Measurements from ENCODE around the gene CAMK1D.
A peak's percentile ranks its signal among the peaks of the same experiment; 100 is the strongest.
"Not testable (repeated sequence)": the region's sequence is repeated elsewhere in the genome, so short reads cannot be mapped to it uniquely, and the experiment has no call there.

The CAMK1D gene

DNA sequence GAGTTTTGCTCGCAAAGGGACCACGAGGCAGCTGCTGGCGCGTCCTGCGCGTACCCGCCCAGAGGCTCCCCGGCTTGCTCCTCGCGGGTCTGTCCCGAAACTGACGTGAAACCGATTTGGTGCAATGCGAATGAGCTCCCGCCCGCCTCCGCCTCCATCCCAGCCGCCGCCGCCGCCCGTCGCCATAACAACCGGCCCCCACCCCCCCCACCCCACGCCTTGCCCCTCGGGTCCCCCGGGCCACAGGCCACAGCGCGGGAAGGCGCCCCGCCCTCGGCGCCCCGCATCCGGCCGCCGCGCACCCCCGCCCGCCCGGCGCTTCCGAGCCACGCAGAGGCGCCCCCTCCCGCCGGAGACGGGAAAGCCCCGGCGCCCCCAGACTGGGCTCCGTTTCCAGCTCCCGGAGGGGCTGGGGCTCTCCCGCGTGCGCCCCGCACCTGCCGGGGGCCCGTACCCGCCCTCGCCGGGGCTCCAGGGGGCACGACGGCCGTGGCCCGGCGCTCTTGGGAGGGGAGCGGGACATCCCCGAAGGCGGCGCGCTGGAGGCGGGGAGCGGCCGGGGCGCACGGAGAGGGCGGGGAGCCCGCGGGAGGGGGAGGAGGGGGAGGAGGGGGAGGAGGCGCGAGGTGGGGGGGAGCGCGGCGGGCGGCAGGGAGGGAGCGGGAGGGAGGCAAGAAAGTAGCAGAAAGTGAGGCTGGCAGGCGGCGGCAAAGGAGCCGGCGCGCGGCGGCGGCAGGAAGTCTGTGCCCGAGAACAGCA, at the start of gene CAMK1D:
TSS of gene CAMK1D (plus strand) at position 678 of the 759 bp plus-strand sequence.
- peak; percentile 75 for DNase-seq
- in situ Hi-C loops (cut with HindIII; ENCODE audit: low pct_ligation_motif_present, low pct_unique_long_range_greater_than_20kb, low sequenced_read_pairs) = no loop called here

DNA sequence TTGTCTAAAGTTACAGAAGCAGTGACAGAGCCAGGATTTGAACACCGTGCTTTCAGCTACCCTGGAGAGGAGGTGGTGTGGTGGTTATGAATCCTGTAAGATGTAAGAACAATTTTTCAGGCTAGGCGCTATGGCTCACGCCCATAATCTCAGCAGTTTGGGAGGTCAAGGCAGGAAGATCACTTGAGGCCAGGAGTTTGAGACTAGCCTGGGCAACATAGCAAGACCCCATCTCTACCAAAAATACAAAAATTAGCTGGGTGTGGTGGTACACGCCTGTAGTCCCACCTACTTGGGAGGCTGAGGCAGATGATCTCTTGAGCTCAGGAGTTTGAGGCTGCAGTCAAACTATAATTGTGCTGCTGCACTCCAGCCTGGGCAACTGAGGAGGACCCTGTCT, 48.3 kb upstream of the CAMK1D start:
- DNase-seq; in situ Hi-C loops (cut with HindIII; ENCODE audit: low pct_ligation_motif_present, low pct_unique_long_range_greater_than_20kb, low sequenced_read_pairs): not testable (repeated sequence)

DNA sequence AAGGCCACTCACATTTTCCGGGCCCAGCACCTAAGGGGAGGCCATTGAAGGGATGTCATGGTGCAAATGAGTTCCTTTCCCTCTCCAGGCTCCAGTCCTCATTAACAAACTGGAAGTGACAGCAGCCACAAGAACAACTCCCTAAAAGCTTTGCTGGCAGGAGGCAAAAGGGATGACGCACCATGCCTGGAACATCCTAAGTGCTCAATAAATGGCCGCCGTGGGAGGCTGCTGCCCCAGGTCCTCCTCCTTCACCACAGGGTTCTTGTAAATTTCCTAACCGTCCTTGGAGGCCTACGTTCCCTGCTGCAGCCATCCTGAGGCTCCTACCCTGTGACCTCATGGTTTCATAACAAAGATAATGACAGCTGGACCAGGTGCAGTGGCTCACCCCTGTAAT, 41.3 kb upstream of the CAMK1D start:
- DNase-seq = no peak
- in situ Hi-C loops (cut with HindIII; ENCODE audit: low pct_ligation_motif_present, low pct_unique_long_range_greater_than_20kb, low sequenced_read_pairs) = no loop called here

DNA sequence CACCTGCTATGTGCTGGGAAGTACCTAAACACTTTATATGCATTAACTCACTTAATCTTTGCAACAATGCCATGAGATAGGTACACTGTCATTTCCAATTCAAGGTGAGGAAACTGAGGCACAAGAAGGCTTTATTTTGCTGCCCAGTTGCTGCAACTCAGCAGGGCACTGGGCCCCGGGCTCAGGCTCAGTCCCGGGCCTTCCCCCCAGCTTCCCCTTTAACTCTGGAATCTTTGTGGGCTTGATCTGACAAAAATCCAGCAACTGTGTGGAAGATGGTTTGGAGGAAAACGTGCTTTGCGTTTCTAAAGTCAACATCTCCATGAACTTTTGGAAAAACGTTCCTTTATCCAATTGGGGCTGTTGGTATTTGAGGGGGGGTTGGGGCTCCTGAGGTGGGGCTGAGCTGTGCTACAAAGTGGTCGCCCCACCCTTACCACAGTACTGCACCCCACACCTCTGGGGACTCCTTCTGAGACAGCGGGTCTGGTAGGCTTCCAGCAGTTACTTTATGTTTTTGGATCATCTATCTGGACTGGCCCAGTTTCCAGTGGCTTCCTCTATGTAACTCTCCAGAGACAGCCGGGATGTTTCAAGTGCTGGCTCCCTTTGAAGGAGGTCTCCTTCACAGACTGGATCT, 40.5 kb upstream of the CAMK1D start:
- in situ Hi-C loops (cut with HindIII; ENCODE audit: low pct_ligation_motif_present, low pct_unique_long_range_greater_than_20kb, low sequenced_read_pairs) = no loop called here
- no peak for DNase-seq

DNA sequence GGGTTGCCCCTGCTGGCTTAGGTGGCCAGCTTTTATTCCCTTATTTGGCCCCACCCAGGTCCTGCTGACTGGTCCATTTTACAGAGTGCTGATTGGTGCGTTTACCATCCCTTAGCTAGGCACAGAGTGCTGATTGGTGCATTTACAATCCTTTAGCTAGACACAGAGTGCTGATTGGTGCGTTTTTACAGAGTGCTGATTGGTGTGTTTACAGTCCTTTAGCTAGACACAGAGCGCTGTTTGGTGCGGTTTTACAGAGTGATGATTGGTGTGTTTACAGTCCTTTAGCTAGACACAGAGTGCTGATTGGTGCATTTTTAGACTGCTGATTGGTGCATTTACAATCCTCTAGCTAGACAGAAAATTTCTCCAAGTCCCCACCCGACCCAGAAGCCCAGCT, 39.6 kb upstream of the CAMK1D start:
- in situ Hi-C loops (cut with HindIII; ENCODE audit: low pct_ligation_motif_present, low pct_unique_long_range_greater_than_20kb, low sequenced_read_pairs); DNase-seq: not testable (repeated sequence)

DNA sequence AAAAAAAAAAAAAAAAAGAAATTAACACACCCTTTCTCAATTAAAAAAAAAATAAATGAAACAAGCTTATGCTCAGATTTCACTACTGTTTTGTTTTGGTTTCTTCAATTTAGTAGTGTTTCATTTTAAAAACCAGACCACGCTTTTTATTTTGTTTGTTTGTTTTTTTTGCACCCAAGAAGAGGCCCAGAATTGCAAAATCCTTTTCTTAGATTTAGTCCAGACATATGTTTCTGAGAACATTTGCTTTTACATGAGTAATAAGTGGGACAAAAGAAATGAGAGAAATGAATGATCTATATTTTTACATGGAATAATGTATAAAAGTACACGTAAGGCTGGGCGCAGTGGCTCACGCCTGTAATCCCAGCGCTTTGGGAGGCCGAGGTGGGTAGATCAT, 34.5 kb upstream of the CAMK1D start:
- in situ Hi-C loops (cut with HindIII; ENCODE audit: low pct_ligation_motif_present, low pct_unique_long_range_greater_than_20kb, low sequenced_read_pairs) = no loop called here
- no peak for DNase-seq

DNA sequence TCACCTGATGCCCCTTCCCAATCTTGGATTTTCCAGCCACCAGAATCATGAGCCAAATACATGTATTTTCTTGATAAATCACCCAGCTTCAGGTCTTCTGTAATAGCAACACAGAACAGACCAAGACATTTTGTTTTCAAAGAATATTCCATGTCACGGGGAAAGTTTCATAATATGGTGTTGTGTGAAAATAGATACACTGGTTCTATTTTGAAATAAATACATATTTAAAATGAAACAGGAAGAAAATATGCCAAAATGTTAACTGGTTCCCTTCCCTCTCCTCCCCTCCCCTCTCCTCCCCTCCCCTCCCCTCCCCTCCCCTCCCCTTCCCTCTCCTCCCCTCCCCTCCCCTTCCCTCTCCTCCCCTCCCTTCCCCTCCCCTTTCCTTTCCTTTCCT, 30.3 kb upstream of the CAMK1D start:
- in situ Hi-C loops (cut with HindIII; ENCODE audit: low pct_ligation_motif_present, low pct_unique_long_range_greater_than_20kb, low sequenced_read_pairs) = no loop called here
- DNase-seq = no peak

DNA sequence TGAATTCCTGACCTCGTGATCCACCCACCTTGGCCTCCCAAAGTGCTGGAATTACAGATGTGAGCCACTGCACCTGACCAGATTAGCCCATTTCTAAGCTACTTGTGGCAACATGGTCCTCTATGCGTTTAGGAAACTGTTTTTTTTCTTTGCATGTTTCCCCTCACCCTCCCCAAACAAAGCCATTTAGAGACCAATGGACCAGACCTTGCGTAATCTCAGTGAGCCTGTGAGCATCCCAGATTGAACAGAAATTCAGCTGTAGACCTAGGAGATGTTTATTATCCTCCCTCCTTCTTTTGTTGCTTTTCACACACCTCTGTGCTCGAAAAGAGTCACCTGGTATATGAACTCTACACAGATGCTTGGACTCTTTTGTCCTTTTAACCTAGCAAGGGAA, 28.5 kb upstream of the CAMK1D start:
- DNase-seq = no peak
- in situ Hi-C loops (cut with HindIII; ENCODE audit: low pct_ligation_motif_present, low pct_unique_long_range_greater_than_20kb, low sequenced_read_pairs) = no loop called here

DNA sequence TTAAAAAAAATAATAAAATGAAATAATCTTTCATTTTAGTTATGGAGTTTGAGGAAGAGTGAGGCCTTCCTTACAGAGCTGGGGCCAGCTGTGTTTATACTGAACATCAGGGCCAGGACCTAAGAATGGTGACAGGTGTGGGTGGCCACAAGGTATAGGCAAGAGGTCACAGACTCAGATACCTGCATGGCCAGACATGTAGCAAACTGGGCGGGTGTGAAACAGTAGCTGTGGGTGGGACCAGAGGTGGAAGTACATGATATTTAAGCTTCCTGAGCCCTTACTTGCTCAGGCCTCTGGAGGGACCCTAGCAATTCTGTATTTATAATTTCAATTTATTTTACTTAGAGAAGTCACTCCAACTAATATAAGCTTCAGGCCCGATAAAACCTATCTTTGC, 27.7 kb upstream of the CAMK1D start:
- in situ Hi-C loops (cut with HindIII; ENCODE audit: low pct_ligation_motif_present, low pct_unique_long_range_greater_than_20kb, low sequenced_read_pairs) = no loop called here

DNA sequence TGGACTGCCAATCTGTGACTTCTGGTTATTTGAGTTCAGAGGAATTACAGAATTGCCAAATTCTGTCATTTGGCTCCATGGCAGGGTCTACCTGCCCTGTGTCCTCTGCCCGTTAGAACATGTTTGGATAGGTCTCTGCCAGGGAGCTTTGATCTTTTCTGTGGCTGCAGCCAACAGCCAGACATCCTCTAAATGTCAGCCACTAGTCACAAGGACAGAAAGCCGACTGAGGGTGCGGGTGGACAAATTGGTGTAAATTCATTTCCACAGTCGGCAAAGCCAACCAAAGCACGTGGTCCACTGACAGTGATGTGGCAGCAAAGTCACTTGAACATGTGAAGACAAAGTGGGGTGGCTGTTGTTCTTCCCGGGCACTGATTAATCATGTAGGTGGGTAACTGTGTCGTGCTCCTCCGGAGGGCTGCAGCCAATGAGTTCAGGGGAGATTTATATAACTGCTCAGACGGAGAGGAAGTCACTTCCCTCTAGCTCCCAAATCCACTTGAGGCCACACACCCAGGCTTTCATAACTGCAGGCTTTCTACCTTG, 26.7 kb upstream of the CAMK1D start:
- in situ Hi-C loops (cut with HindIII; ENCODE audit: low pct_ligation_motif_present, low pct_unique_long_range_greater_than_20kb, low sequenced_read_pairs) = no loop called here

More for the DNA sequence above, 27.7 kb upstream of the CAMK1D start:
- DNase-seq = no peak

DNA sequence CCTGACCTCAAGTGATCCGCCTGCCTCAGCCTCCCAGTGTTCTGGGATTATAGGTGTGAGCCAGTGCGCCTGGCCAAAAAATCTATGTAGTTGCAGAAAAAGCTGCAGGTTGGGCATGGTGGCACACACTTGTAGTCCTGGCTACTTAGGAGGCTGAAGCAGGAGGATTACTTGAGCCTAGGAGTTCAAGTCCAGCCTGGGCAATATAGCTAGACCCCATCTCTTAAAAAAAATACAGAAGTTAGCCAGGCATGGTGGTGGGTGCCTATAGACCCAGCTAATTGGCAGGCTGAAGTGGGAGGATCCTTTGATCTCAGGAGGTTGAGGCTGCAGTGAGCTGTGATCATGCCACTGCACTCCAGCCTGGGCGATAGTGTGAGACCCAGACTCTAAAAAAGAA, 24.8 kb upstream of the CAMK1D start:
- no peak for DNase-seq
- in situ Hi-C loops (cut with HindIII; ENCODE audit: low pct_ligation_motif_present, low pct_unique_long_range_greater_than_20kb, low sequenced_read_pairs) = no loop called here

More for the DNA sequence above, 26.7 kb upstream of the CAMK1D start:
- no peak for DNase-seq

DNA sequence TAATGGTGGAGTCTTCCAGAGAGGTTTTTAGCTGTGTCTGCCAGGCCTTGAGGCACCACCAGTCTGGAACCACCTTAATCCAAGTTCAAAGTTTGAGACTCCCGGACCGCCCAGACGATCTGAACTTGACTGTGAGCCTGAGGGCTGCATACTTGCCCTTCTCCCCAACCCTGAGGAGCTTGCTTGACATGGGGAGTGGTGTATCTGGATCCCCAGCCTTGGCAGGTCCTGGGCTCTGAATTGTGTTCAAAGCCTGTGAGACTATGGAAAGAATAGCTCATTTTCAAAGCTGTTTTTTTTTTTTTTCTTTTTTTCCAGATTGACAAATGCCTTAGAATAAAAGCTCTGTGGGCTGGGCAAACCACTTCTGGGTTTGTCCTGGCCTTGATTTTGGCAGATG, 22.3 kb upstream of the CAMK1D start:
- in situ Hi-C loops (cut with HindIII; ENCODE audit: low pct_ligation_motif_present, low pct_unique_long_range_greater_than_20kb, low sequenced_read_pairs) = no loop called here
- no peak for DNase-seq

DNA sequence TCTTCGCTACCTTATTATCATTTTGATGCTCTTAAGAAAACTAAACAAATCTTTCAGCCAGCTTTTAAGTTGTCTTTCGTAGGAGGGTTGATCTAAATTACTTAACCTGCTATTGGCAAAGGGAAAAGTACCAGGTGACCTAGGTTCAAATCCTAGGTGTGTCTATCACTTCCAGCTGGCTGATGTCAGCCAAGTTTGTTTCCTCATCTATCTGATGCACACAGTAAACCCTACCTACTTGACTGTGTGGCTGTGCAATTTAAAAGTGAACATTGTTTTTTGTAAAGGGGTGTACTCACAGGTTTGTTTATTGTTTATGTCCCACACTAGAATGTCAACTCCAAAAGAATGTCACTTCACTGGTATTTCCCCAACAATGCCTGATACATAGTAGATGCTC, 21.9 kb upstream of the CAMK1D start:
- in situ Hi-C loops (cut with HindIII; ENCODE audit: low pct_ligation_motif_present, low pct_unique_long_range_greater_than_20kb, low sequenced_read_pairs) = no loop called here
- no peak for DNase-seq

DNA sequence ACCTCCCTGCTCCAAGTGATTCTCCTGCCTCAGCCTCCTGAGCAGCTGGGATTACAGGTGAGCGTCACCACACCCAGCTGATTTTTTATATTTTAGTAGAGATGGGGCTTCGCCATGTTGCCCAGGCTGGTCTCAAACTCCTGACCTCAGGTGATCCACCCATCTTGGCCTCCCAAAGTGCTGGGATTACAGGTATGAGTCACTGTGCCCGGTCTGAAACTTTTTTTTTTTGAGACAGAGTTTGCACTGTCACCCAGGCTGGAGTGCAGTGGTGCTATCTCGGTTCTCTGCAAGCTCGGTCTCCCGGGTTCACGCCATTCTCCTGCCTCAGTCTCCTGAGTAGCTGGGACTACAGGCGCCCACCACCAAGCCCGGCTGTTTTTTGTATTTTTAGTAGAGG, 21.0 kb upstream of the CAMK1D start:
- in situ Hi-C loops (cut with HindIII; ENCODE audit: low pct_ligation_motif_present, low pct_unique_long_range_greater_than_20kb, low sequenced_read_pairs); DNase-seq: not testable (repeated sequence)

DNA sequence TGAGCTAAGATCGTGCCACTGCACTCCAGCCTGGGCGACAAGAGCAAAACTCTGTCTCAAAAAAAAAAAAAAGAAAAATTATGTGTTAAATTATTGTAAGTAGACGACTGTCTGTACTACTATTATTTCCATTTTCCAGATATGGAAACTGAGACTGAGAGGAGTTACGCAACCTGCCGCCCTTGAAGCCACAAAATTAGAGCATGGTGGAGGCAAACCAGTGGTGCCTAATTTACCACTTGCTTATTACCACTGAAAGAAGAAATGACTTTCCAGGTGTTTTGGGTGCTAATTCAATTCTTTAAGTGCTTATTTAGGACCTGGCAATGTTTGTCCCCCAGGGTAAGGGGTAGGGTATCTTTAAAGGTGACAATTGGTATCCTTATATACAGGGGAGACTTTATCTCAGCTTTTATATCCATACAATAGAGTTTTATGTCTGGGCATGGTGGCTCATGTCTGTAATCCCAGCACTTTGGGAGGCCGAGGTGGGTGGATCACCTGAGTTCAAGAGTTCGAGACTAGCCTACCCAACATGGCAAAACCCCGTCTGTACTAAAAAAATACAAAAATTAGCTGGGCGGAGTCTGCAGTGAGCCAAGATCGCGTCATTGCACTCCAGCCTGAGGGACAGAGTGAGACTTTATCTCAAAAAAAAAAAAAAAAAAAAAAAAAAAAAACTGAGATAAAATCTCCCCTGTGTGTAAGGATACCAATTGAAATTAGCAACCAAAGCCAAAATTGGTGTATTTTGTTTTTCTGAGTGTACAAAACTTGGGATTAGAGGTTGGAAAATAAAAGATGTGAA, 16.6 kb upstream of the CAMK1D start:
- in situ Hi-C loops (cut with HindIII; ENCODE audit: low pct_ligation_motif_present, low pct_unique_long_range_greater_than_20kb, low sequenced_read_pairs) = no loop called here
- DNase-seq = no peak

DNA sequence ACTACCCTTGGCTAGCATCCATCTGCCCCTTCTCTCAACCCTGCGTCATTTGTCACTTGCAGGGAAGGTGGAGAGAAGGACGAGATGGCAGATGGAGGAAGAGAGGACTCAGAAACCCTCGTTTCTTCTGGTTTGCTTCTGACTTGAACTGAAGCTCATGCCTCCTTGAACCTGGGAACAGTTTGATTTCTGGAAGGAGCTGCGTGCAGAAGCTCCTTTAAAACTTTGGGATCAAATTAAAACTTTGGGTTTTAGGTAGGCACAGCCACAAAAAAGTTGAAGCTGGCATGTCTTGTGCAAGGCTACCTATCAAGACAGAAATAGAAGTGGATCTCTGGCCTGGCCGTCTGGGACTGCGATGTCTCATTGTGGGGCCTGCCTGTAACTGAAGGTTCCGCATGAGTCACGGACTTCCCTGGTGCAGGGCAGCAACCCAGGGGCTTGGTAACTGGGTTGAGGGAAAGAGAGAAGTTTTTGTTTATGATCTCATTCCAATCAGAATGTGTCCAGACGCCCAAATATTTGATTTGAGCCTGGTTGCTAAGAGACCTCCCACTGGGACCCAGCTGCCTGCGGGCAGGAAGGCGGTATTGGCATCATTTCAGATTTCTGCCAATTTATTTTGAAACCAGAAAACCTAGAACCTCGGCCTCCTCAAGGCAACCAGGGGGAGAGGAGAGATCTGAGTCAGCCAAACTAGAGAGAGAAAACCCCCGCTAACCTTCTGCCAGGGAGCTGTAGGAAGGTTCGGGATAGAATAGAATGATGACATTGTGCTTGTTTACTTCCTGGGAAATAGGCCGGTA, 15.8 kb upstream of the CAMK1D start:
- in situ Hi-C loops (cut with HindIII; ENCODE audit: low pct_ligation_motif_present, low pct_unique_long_range_greater_than_20kb, low sequenced_read_pairs) = no loop called here
- DNase-seq = peak; percentile 84

DNA sequence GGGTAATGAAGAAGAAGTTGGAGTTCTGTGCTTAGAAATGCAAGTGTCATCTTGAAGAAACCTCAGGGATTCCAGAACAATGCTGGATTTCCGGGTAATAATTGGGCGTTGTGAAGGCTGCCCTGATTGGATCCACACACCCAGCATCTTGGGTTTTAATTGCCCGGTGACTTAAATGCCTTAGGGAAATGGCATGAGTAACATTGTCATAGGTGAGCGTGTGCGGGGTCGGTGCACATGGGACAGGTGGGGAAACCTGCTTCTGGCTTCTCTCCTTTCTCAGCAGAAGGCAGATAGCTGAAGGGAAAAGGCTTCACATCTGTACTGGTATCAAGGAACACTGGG, 15.2 kb upstream of the CAMK1D start:
- in situ Hi-C loops (cut with HindIII; ENCODE audit: low pct_ligation_motif_present, low pct_unique_long_range_greater_than_20kb, low sequenced_read_pairs) = no loop called here
- DNase-seq = no peak

DNA sequence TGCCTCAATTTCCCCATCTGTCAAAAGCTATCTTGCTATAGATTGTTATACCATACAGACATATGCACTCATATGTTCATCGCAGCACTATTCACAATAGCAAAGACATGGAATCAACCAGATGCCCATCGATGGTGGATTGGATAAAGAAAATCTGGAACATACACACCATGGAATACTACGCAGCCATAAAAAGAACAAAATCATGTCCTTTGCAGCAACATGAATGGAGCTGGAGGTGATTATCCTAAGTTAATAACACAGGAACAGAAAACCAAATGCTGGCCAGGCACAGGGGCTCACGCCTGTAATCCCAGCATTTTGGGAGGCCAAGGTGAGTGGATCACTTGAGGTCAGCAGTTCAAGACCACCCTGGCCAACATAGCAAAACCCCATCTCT, 14.2 kb upstream of the CAMK1D start:
- DNase-seq; in situ Hi-C loops (cut with HindIII; ENCODE audit: low pct_ligation_motif_present, low pct_unique_long_range_greater_than_20kb, low sequenced_read_pairs): not testable (repeated sequence)
